ENCODE measurements around the gene DGKH.

Gene DGKH

DNA sequence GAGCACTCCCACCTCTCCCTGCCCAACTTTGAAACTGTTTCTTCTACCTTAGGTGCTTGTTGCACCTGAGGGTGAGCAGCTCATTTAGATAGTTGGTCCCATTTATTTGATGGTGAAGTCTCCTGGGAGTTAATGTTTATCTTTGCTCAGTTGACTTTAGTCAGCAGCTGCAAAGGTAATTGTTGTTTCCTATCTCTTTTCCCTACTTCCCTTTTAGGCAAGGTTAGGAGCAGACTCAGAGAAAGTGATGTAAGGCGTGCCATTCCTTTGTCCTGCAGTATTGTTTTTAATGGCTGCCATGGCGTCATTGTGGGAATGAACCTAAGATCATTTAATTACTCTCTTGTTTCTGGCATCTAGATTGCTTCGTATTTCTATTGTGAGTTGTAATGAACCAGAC, 235.1 kb downstream of the DGKH start:
- DNase-seq, result no peak

GRCh38 chr13:42284068-42284467, 235.6 kb downstream of the DGKH start:
- DNase-seq, result no peak

Data from GDM1 (cell line).